GM18909 (cell line): ENCODE data around the gene NCKAP5.

ENCODE experiments used
- ATAC-seq: cut with Tn5 transposase; IDR thresholded peaks from one replicate; pipeline ENCODE4 v1.9.1; 2021; ENCODE audit warnings: mild to moderate bottlenecking; ENCODE audit not compliant: unreplicated experiment, poor library complexity

Gene NCKAP5

GRCh38 chr2:132881546-132881945 is 686.7 kb downstream of the NCKAP5 start:
- no peak for ATAC-seq

DNA sequence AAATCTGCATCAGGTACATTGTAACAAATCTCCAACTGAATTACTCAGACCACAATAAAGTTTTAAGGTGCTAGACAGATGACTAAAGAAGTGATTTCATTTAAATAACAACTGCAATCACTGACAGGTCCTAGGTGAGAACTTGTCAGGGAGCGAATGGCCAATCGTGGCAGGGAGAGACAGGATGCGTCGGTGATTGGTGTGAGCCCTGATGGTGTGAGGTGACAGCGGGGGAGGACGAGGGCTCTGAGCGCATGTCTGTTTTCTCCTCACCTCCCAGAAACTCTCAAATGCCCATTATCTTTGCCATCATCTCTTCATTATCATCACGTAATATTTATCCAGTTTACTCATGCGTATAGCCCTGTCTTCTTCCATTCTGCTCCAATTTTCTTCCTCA is 690.3 kb downstream of the NCKAP5 start:
- ATAC-seq, result no peak

DNA sequence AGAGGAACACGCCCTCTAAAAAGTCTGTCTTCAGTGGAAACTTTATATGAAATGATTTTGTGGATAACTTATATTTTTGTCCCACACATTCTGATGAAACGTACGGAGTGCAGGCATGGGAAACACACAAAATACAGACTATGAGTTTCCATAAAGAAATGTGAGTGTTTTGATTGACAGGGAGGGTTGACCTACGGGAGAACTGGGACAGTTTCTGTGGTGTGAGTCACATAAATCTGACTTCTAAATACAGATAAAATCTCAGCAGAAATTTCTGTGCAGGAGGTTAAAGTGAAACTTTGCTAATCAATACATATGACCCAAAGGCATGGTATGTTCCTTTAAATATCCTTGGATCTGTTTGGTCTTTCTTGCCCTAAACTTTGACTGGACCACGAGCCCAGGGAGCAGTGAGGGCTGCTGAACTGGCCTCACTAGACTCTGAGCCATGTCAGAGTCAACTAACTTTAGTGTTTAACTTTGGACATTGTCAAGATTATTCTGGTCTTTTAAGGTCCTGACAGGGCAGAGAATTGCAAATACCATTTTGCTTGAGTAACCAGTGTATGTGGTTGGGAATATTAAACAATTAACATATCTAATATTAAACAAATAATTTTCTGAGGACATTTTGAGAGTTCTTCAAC is 691.4 kb downstream of the NCKAP5 start:
- no peak for ATAC-seq

- no peak for ATAC-seq
These were observed 693.1 kb downstream of the NCKAP5 start for GRCh38 chr2:132875193-132875592.

DNA sequence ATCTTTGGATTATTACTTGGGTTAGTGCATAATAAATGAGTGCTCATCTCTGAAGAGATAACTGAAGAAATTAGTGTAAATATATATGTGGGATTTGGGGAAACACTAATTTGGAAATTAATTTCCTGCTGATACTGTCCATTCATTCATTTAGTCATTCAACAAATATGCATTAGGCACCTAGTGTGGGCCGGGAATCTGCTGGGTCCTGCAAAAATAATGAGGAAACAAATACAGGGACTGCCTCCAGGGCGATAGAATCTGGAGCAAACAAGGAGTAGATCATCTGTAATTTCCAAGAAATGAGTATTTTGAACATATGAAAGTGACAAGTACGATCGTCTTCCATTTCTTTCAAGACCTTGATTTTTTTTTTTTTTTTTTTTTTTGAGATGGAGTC is 694.5 kb downstream of the NCKAP5 start:
- ATAC-seq, result no peak

GRCh38 chr2:132871831-132872230 is 696.4 kb downstream of the NCKAP5 start:
- ATAC-seq, result no peak

DNA sequence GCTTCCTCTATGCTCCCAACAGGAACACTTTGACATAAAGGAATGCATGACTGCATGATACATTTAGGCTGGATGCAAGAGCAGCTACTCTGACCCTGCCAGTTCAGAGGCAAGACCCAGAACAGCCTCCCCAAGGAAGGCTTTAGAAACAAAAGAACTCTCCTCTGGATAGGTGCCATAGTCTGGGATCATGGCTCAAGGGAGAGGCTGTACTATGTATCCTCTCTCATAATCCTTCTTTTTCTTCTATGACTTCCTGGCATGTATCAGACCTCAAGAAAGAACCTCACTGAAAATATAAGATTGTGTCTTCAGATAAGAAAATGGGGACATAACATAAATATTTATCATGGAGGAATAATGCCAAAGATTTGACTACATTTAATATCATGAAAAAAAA is 704.3 kb downstream of the NCKAP5 start:
- ATAC-seq, result no peak

- no peak for ATAC-seq
These were observed 708.0 kb downstream of the NCKAP5 start for GRCh38 chr2:132860220-132860619.

GRCh38 chr2:132859590-132859989 is 708.7 kb downstream of the NCKAP5 start:
- ATAC-seq, result no peak

DNA sequence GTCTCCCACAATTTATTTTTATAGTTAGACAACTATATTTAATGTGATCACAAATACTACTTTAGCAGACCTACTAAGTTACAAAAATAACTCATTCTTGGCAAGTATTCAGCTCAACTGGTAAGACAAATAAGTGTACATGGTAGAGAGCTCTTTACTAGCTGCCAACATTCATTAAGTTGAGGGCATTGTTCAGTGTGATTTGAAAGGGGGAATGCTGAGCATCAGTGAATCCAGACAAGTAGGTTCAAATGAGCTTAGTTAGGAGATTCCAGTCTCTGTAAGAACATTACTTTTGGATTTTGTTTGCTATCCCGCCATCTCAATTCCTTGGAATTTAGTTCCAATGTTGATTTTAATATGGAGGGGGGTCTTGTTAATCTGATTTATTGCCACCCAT is 710.9 kb downstream of the NCKAP5 start:
- no peak for ATAC-seq

- ATAC-seq, result no peak
These were observed 717.6 kb downstream of the NCKAP5 start for GRCh38 chr2:132850688-132851087.

DNA sequence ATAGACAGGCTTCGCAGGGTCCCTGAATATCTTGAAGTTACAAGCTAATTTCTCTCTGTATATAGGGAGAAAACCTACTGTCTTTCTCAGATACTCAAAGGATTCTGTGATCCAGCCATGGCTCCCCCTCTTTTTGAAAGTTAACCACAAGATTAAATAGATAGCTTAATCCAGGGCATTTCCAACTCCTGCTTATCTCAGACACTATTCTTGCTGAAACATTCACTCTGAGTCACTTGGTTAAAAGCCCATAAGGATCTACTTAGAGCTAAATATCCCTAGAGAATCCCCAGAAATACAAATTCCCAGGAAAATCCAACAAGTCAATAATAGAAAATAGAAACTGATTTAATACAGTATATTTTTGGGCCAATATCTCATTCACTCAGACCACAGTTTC is 719.1 kb downstream of the NCKAP5 start:
- ATAC-seq, result no peak

- ATAC-seq, result no peak
These were observed 722.9 kb downstream of the NCKAP5 start for GRCh38 chr2:132845339-132845738.

- ATAC-seq, result no peak
These were observed 723.7 kb downstream of the NCKAP5 start for GRCh38 chr2:132844585-132844984.

DNA sequence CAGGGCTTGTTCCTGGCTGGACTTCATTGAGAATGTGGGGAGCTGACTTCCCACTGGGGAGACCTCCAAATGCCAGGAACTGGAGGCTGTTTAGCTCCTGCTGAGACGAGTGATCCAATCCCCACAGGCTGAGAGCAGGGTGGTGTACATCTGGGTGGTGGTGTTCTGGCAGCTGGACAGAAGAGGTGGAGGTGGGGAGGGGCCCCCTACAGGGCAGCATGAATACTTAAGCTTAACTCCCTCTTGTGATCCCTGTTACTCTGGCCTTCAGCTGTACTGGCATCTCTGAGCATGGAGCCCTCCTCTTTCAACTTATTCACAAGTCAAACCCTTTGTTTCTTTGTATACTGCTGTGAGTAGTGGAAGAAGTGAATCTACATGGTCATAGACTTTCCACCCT is 730.5 kb downstream of the NCKAP5 start:
- no peak for ATAC-seq

- no peak for ATAC-seq
These were observed 737.9 kb downstream of the NCKAP5 start for GRCh38 chr2:132830321-132830827.

GRCh38 chr2:132825601-132826000 is 742.7 kb downstream of the NCKAP5 start:
- no peak for ATAC-seq

- ATAC-seq, result no peak
These were observed 743.5 kb downstream of the NCKAP5 start for GRCh38 chr2:132824716-132825115.

- ATAC-seq, result no peak
These were observed 752.0 kb downstream of the NCKAP5 start for GRCh38 chr2:132816234-132816633.

DNA sequence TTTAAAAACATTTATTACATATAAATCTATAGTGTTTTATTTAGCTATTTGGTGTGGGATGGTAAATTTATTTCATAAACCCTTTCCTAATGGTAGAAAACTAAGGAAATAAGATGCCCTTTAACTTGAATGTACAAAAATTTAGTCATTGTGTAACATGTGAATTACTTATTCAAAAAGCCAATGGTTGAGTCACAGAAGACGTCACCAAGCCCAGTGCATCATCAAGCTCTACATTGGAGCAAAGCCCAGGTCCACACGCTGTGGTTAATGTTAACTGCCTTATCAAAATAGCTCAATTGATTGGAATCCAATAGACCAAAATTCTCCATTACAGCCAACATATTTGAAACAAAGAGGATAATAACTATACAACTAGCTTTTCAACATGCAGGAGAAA is 752.7 kb downstream of the NCKAP5 start:
- no peak for ATAC-seq

DNA sequence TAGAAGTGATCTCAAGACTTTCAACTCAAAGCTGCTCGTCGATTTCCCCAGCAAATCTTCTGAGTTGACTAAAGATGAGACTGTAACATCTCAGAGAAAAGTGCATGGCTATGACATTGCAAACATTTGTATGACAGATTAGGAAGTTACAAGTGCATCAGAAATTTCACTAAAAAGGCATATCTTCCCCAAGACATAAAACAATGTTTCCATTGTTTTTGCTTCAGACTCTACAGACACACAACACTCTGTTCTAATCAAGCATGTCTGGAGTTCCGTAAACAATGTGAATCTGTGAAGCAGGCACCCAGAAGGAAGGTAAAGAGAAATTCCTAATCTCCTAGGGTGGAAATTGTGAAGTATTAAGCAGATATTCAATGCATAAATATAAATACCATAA is 753.6 kb downstream of the NCKAP5 start:
- no peak for ATAC-seq

- no peak for ATAC-seq
These were observed 754.8 kb downstream of the NCKAP5 start for GRCh38 chr2:132813422-132813821.
